ENCODE measurements around the gene BCL2L11. TPM values are rescaled to one million over a fixed set of nuclear protein-coding genes. Genes with fewer than 3 reads are reported as not detected.

BCL2L11 gene
- total RNA-seq, 1 experiment from 2014 or later, result 21.2 TPM

DNA sequence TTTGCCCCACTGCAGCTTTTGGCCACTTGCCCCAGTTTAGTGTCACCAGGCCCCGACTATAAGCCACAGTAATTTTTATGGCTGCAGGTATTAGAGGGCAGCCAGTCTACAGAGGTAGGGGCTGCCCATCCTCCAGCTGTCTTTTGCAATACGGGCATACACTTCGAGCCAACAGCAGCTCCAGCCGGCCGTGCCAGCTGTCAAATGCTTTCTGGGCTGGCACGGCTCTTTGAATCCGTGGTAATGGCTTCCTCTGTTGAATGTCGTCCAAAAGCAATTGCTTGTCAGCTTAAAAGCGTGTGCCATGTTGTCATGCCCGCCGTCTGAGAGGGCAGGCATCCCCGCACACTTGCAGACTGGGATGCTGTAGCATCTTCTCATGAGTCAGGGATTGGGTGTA is 41.3 kb downstream of the BCL2L11 start:
- Histone ChIP-seq H3K4me1 (ENCODE audit: insufficient read depth, low read length) (peaks cover 5% of the 10 kb centered on the region; the same call in 1 of the 2 replicates), H2BK12ac (ENCODE audit: insufficient read length, low read depth, low read length) (no peak overlapping the region), H3K23me2 (ENCODE audit: insufficient read length, low read depth, low read length, poor library complexity, severe bottlenecking) (no peaks in the 10 kb centered on the region), H2BK5ac (ENCODE audit: insufficient read length, low read length) (no peak overlapping the region), H3K56ac (ENCODE audit: insufficient read length, low read depth, low read length) (no peak overlapping the region), H2AFZ (ENCODE audit: low read length) (no peak overlapping the region), H4K91ac (ENCODE audit: insufficient read length, low read depth, low read length) (no peak overlapping the region), H2BK15ac (ENCODE audit: low read depth, low read length) (no peak overlapping the region), H3K4me2 (ENCODE audit: insufficient read depth, insufficient read length, low read length) (no peak overlapping the region), H4K20me1 (ENCODE audit: control insufficient read depth, insufficient read depth, insufficient read length) (no peaks in the 10 kb centered on the region), H3K14ac (ENCODE audit: insufficient read depth, low read length) (no peak overlapping the region), H4K5ac (ENCODE audit: insufficient read length, low read depth, low read length) (no peak overlapping the region), H3K79me2 (ENCODE audit: insufficient read depth, low read length) (no peaks in the 10 kb centered on the region), H3K4ac (ENCODE audit: low read depth, low read length) (no peak overlapping the region), H3K18ac (ENCODE audit: insufficient read length, low read depth, low read length) (no peak overlapping the region), H3T11ph (ENCODE audit: low read length) (no peak overlapping the region), H2BK20ac (ENCODE audit: low read depth, low read length, poor library complexity, severe bottlenecking) (no peak overlapping the region), H2AK5ac (ENCODE audit: insufficient read length, low read length) (no peak overlapping the region), H3K27ac (ENCODE audit: insufficient read length, low read depth, low read length) (no peak overlapping the region), H3K23ac (ENCODE audit: insufficient read length, low read depth, low read length) (no peak overlapping the region), H3K9me3 (ENCODE audit: control insufficient read depth, low read depth, low read length) (no peaks in the 10 kb centered on the region), H3K79me1 (ENCODE audit: insufficient read depth, low read depth, low read length, poor library complexity, severe bottlenecking) (peaks cover 5% of the 10 kb centered on the region), H2BK120ac (ENCODE audit: low read depth, low read length, poor library complexity, severe bottlenecking) (no peak overlapping the region), H3K9ac (ENCODE audit: extremely low read depth, insufficient read length, low read length) (no peak overlapping the region), H4K8ac (replicated peaks; ENCODE audit: insufficient read length, low read depth, low read length) (no peak overlapping the region), H3K27me3 (ENCODE audit: insufficient read depth, low read length) (no peaks in the 10 kb centered on the region)
- TF ChIP-seq, protein P1, sequence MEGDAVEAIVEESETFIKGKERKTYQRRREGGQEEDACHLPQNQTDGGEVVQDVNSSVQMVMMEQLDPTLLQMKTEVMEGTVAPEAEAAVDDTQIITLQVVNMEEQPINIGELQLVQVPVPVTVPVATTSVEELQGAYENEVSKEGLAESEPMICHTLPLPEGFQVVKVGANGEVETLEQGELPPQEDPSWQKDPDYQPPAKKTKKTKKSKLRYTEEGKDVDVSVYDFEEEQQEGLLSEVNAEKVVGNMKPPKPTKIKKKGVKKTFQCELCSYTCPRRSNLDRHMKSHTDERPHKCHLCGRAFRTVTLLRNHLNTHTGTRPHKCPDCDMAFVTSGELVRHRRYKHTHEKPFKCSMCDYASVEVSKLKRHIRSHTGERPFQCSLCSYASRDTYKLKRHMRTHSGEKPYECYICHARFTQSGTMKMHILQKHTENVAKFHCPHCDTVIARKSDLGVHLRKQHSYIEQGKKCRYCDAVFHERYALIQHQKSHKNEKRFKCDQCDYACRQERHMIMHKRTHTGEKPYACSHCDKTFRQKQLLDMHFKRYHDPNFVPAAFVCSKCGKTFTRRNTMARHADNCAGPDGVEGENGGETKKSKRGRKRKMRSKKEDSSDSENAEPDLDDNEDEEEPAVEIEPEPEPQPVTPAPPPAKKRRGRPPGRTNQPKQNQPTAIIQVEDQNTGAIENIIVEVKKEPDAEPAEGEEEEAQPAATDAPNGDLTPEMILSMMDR (conservative IDR thresholded peaks at IDR 0.05), result no peak
- H3K9me3 Mint-ChIP-seq, result no peaks in the 10 kb centered on the region
- H3K36me3 Mint-ChIP-seq (ENCODE audit: insufficient read depth in 1 of 3, low read depth in 3 of 3), result peaks cover 15 to 60% (median 54%) of the 10 kb centered on the region in 3 experiments; a peak in 6 of 7 replicates
- H3K27me3 Mint-ChIP-seq (ENCODE audit: low read depth), result no peaks in the 10 kb centered on the region; the same call in 1 of the 2 replicates
- H3K27ac Mint-ChIP-seq, result no peak overlapping the region
- DNase-seq, result no peak
- H3K4me1 Mint-ChIP-seq, result peaks cover 34 to 48% of the 10 kb centered on the region in 2 experiments
- WGBS (ENCODE audit: extremely low coverage, insufficient read length, low lambda C conversion rate), result no CpG with 5 or more reads among the region's 12 CpGs
- H3K4me3 Mint-ChIP-seq, result no peak overlapping the region

Measured in H9 (cell line).